Measurements from ENCODE around the gene OR2AG1.

DNA sequence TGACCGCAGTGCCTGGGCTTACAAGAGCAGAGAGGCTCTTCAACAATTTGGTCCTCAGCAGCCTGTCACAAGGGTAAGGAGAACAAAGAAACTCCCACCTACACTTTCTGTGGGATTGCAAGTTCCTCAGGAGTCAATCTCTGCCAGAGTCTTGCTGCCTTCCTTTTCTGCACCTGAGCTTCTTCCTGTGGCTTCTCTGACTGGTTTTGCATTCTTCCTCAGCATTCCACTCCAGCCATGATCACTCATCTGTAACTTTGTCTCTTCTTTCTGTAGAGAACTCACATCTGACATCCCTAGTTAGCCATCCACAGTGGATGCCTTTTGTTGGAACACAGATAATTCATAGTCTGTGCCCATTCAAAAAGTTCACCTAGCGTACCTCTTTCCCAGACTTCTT is 30.8 kb downstream of the OR2AG1 start:
- TF ChIP-seq REST (IDR thresholded peaks at IDR 0.05; ENCODE audit: unreplicated experiment) (no peak), CTCF (conservative IDR thresholded peaks at IDR 0.05; ENCODE audit: low read depth in 2 of 2) (no peak), EZH2phosphoT487 (IDR thresholded peaks at IDR 0.05; ENCODE audit: unreplicated experiment) (no peak)

Data from GM23338 (cell line).